GM21737 (cell line): Measurements from ENCODE around the gene TMTC1.

Experiments
- ATAC-seq: cut with Tn5 transposase; IDR thresholded peaks from one replicate; pipeline ENCODE4 v1.9.1; 2021; ENCODE audit warnings: mild to moderate bottlenecking, moderate library complexity; ENCODE audit not compliant: unreplicated experiment

TMTC1 gene

DNA sequence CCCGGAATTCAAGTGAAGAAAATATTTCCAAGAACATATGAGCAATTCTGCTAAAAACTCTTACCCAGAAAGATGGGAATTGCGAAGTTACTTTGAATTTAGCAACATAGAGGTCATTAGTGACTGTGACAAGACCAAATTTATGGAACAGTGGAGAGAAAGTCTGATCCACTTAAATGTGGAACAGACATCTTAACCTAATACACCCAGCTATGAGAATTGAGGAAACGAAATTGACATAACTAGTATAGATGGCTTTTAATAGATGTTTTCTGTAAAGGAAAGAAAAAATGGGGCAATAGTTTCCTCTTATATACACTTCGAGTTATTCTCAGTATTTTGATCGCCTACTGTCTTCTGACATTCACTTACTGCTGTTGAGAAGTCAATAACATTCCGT is 290.9 kb downstream of the TMTC1 start:
- no peak for ATAC-seq

DNA sequence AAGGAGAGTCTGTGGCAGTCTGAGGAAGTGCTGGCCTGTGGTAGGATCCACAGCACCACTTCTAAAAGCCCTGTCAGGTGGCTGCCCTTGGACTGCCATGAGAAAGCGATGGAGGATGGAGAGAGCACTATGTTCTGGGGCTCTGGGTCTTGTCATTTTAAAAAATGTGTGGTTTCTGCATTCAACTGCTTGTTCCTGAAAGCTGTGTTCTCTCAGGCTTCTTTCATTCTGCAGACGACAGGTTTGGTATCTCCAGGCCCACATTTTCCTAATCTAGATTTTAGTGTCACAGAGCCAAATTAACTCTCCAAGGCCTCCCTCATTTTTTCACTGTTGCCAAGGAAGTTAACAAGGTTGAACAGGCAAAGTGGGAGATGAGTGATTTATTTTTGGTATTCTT is 296.8 kb downstream of the TMTC1 start:
- ATAC-seq, result no peak

DNA sequence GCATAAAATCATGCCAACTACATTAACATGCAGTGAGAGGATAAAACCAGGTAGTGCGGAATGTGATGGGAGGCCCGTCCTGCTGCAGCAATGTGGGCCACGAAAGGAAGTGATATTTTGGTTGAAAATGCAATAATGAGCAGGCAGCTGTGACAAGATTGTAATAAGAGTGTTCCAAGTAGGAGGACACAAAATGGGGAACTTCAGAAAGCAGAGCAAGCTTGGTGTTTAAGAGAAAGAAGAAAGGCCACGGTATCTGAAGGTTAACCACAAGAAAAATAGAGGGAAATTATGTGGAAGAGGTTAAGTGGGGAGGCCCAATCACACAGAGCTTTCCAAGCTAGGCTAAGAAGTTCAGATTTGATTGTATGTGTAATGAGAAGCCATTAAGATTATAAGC is 320.5 kb downstream of the TMTC1 start:
- no peak for ATAC-seq

DNA sequence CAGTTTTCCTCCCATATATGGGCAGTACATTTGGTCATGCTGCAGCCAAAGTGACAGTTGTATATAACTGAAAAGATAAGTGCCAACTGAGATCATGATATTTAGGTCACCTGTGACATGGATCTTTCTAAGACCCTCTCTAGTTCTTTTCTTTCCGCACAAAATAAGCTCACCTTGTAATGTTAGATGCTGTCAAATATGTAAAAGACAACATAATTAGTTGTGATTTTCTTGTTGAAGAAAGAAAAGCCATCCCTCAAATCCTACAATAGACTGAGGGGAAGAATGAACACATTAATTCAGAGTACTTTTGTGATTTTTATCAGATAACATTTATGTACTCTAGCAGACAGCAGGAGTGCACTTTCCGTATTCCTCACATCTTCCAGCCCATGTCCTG is 323.7 kb downstream of the TMTC1 start:
- ATAC-seq, result no peak

DNA sequence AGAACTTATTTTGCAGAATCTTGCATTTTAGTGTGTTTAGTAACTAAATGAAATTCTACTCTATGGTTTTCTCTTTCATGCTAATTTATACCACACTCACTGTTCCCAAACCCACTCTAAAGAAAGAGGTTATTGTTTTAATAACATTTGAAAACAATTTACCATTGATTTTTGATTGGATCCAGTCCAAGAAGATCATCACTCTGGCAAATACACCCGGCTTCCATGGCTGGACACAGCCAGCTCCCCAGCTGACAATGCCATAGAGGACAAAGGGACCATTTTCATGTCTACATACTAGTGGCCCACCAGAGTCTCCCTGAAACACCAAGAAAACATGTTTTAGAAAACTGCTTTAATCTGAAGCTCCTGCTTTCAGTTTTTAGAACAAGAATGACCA is 328.7 kb downstream of the TMTC1 start:
- ATAC-seq, result no peak

DNA sequence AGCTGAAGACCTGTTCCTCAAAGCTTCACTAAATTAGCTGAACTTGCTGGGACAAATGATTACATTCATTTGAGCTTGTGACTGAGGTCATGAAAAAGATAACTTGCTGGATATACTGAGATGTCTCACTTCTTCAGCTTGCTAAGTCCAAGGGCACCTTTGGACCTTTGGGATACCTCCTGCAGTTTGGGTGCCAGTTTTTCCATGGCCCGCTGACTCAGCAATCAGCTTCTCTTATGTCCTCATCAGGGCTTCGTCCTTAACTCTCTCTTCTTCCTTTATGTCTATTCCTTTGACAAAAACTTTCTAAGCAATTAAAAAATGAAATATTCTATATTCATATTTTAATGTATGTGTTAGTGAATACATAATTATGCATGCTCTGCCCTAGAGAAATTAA is 331.9 kb downstream of the TMTC1 start:
- no peak for ATAC-seq
